IPS DF 6.9 (cell line): Measurements from ENCODE around the gene UBTD1.

Source experiments
- DNase-seq: peaks from one replicate; pipeline ENCODE4 v3.0.0-alpha.2; 2013; ENCODE audit warnings: low read depth, low spot score
- H3K27ac ChIP-seq: one replicate; pipeline ENCODE4 v1.5.1; 2013; ENCODE audit warnings: low read length, control low read depth
- H3K27me3 ChIP-seq: 2 replicates; pipeline ENCODE4 v1.6.1; 2013; ENCODE audit warnings: mild to moderate bottlenecking, low read length; ENCODE audit not compliant: control insufficient read depth, insufficient read depth
- H3K36me3 ChIP-seq: 2 replicates; pipeline ENCODE4 v1.6.1; 2013; ENCODE audit warnings: low read length; ENCODE audit not compliant: control insufficient read depth, insufficient read depth
- H3K4me1 ChIP-seq: 2 replicates; pipeline ENCODE4 v1.6.1; 2013; ENCODE audit warnings: low read length; ENCODE audit not compliant: control insufficient read depth, insufficient read depth
- H3K4me3 ChIP-seq: 2 replicates; pipeline ENCODE4 v1.5.1; 2013; ENCODE audit warnings: mild to moderate bottlenecking, low read length
- H3K9me3 ChIP-seq: 2 replicates; pipeline ENCODE4 v1.6.1; 2013; ENCODE audit warnings: low read length, inconsistent platforms; ENCODE audit not compliant: control insufficient read depth, insufficient read depth
- WGBS: extraction: QIAGEN DNeasy Blood & Tissue Kit; methylation state at CpG from one replicate; pipeline ENCODE4 v1.1.7; 2013; ENCODE audit warnings: mixed read lengths, missing lambda C conversion rate; ENCODE audit not compliant: insufficient read length, insufficient coverage; 5-methylcytosine and 5-hydroxymethylcytosine counted together

Gene UBTD1

GRCh38 chr10:97512993-97513392 lies 14.3 kb downstream of the UBTD1 start:
- Histone ChIP-seq H3K36me3 (no peaks in the 10 kb centered on the region; the same call in 1 of the 2 replicates), H3K27ac (no peak overlapping the region), H3K27me3 (no peaks in the 10 kb centered on the region), H3K4me1 (peaks cover 4% of the 10 kb centered on the region; the same call in 1 of the 2 replicates), H3K4me3 (no peak overlapping the region), H3K9me3 (no peaks in the 10 kb centered on the region)
- WGBS, result no CpG with 5 or more reads among the region's 1 CpG
- DNase-seq, result no peak

GRCh38 chr10:97514344-97514743 lies 15.6 kb downstream of the UBTD1 start:
- no peak for DNase-seq
- no peaks in the 10 kb centered on the region; the same call in 1 of the 2 replicates for H3K36me3 ChIP-seq
- WGBS, result no CpG with 5 or more reads among the region's 10 CpGs

GRCh38 chr10:97515271-97515978 lies 16.7 kb downstream of the UBTD1 start:
- no peak overlapping the region for H3K27ac ChIP-seq

More at GRCh38 chr10:97514344-97514743, 15.6 kb downstream of the UBTD1 start:
- H3K4me1 ChIP-seq, result peaks cover 2% of the 10 kb centered on the region; the same call in 1 of the 2 replicates
- no peak overlapping the region for H3K4me3 ChIP-seq
- no peaks in the 10 kb centered on the region for H3K27me3 ChIP-seq
- no peaks in the 10 kb centered on the region for H3K9me3 ChIP-seq
- H3K27ac ChIP-seq, result no peak overlapping the region

GRCh38 chr10:97517096-97517750 lies 18.5 kb downstream of the UBTD1 start:
- H3K4me3 ChIP-seq, result no peak overlapping the region
- no peak overlapping the region for H3K27ac ChIP-seq
- H3K27me3 ChIP-seq, result no peaks in the 10 kb centered on the region
- no peaks in the 10 kb centered on the region; the same call in 1 of the 2 replicates for H3K36me3 ChIP-seq
- DNase-seq, result no peak
- H3K4me1 ChIP-seq, result peaks cover 5% of the 10 kb centered on the region
- no peaks in the 10 kb centered on the region for H3K9me3 ChIP-seq
- no CpG with 5 or more reads among the region's 15 CpGs for WGBS

More at GRCh38 chr10:97515271-97515978, 16.7 kb downstream of the UBTD1 start:
- Histone ChIP-seq H3K4me1 (peaks cover 2% of the 10 kb centered on the region; the same call in 1 of the 2 replicates), H3K36me3 (no peaks in the 10 kb centered on the region; the same call in 1 of the 2 replicates), H3K27me3 (no peaks in the 10 kb centered on the region), H3K9me3 (no peaks in the 10 kb centered on the region), H3K4me3 (no peak overlapping the region)
- DNase-seq, result no peak
- no CpG with 5 or more reads among the region's 10 CpGs for WGBS

- WGBS, result no CpG with 5 or more reads among the region's 6 CpGs
- H3K27me3 ChIP-seq, result no peaks in the 10 kb centered on the region
- no peaks in the 10 kb centered on the region for H3K9me3 ChIP-seq
- H3K4me3 ChIP-seq, result no peak overlapping the region
- no peaks in the 10 kb centered on the region; the same call in 1 of the 2 replicates for H3K36me3 ChIP-seq
- H3K4me1 ChIP-seq, result peaks cover 5% of the 10 kb centered on the region
- H3K27ac ChIP-seq, result no peak overlapping the region
- DNase-seq, result no peak
Observed at GRCh38 chr10:97517778-97518300, 19.1 kb downstream of the UBTD1 start.

GRCh38 chr10:97518301-97519043 lies 19.7 kb downstream of the UBTD1 start:
- H3K27ac ChIP-seq, result no peak overlapping the region
- no CpG with 5 or more reads among the region's 10 CpGs for WGBS
- H3K9me3 ChIP-seq, result no peaks in the 10 kb centered on the region
- no peaks in the 10 kb centered on the region; the same call in 1 of the 2 replicates for H3K36me3 ChIP-seq
- H3K27me3 ChIP-seq, result no peaks in the 10 kb centered on the region
- peaks cover 5% of the 10 kb centered on the region for H3K4me1 ChIP-seq
- DNase-seq, result no peak
- H3K4me3 ChIP-seq, result no peak overlapping the region

GRCh38 chr10:97519342-97519741 lies 20.6 kb downstream of the UBTD1 start:
- Histone ChIP-seq H3K4me3 (no peak overlapping the region), H3K36me3 (no peaks in the 10 kb centered on the region; the same call in 1 of the 2 replicates), H3K4me1 (peaks cover 5% of the 10 kb centered on the region), H3K9me3 (no peaks in the 10 kb centered on the region), H3K27me3 (no peaks in the 10 kb centered on the region), H3K27ac (no peak overlapping the region)
- no CpG with 5 or more reads among the region's 2 CpGs for WGBS
- DNase-seq, result no peak

GRCh38 chr10:97520520-97520919 lies 21.8 kb downstream of the UBTD1 start:
- no CpG with 5 or more reads among the region's 5 CpGs for WGBS
- no peak overlapping the region for H3K27ac ChIP-seq
- H3K4me3 ChIP-seq, result no peak overlapping the region

GRCh38 chr10:97520978-97521761 lies 22.4 kb downstream of the UBTD1 start:
- no CpG with 5 or more reads among the region's 11 CpGs for WGBS
- Histone ChIP-seq H3K4me1 (peaks cover 5% of the 10 kb centered on the region), H3K27me3 (no peaks in the 10 kb centered on the region), H3K4me3 (no peak overlapping the region), H3K9me3 (no peaks in the 10 kb centered on the region), H3K36me3 (no peaks in the 10 kb centered on the region; the same call in 1 of the 2 replicates), H3K27ac (no peak overlapping the region)
- DNase-seq, result no peak

More at GRCh38 chr10:97520520-97520919, 21.8 kb downstream of the UBTD1 start:
- H3K27me3 ChIP-seq, result no peaks in the 10 kb centered on the region
- peaks cover 5% of the 10 kb centered on the region for H3K4me1 ChIP-seq
- no peaks in the 10 kb centered on the region for H3K9me3 ChIP-seq
- no peaks in the 10 kb centered on the region; the same call in 1 of the 2 replicates for H3K36me3 ChIP-seq
- DNase-seq, result no peak
